ENCODE measurements around the gene MEGF8.
A peak's percentile ranks its signal among the peaks of the same experiment; 100 is the strongest.
"Not testable (repeated sequence)": the region's sequence is repeated elsewhere in the genome, so short reads cannot be mapped to it uniquely, and the experiment has no call there.

MEGF8 gene

GRCh38 chr19:42309686-42310085 is 15.7 kb upstream of the MEGF8 start:
- DNase-seq (ENCODE audit: low read depth in 2 of 2): no peak

GRCh38 chr19:42311657-42312056 is 13.8 kb upstream of the MEGF8 start:
- no peak for DNase-seq (ENCODE audit: low read depth in 2 of 2)

- no peak for DNase-seq (ENCODE audit: low read depth in 2 of 2)
Measured at GRCh38 chr19:42312370-42312769, 13.1 kb upstream of the MEGF8 start.

- DNase-seq (ENCODE audit: low read depth in 2 of 2): peak in 1 of 2 donors; percentile 41
Measured at GRCh38 chr19:42313096-42313839, 12.2 kb upstream of the MEGF8 start, which contains the start of gene TMEM145. TMEM145 (plus strand) TSS chr19:42313309; CDS start chr19:42313377, 68 bp downstream.

- DNase-seq (ENCODE audit: low read depth in 2 of 2): no peak
Measured at GRCh38 chr19:42313840-42314755, 11.3 kb upstream of the MEGF8 start.

- no peak for DNase-seq (ENCODE audit: low read depth in 2 of 2)
Measured at GRCh38 chr19:42315024-42315423, 10.4 kb upstream of the MEGF8 start.

- DNase-seq (ENCODE audit: low read depth in 2 of 2): no peak
Measured at GRCh38 chr19:42316223-42317211, 8.9 kb upstream of the MEGF8 start.

GRCh38 chr19:42317535-42317934 is 7.9 kb upstream of the MEGF8 start:
- DNase-seq (ENCODE audit: low read depth in 2 of 2): no peak

- DNase-seq (ENCODE audit: low read depth in 2 of 2): no peak
Measured at GRCh38 chr19:42322305-42322704, 3.1 kb upstream of the MEGF8 start.

GRCh38 chr19:42323473-42323851 is 2.0 kb upstream of the MEGF8 start:
- no peak for DNase-seq (ENCODE audit: low read depth in 2 of 2)

GRCh38 chr19:42323852-42324654 is 1.4 kb upstream of the MEGF8 start:
- DNase-seq (ENCODE audit: low read depth in 2 of 2): no peak

- DNase-seq (ENCODE audit: low read depth in 2 of 2): no peak
Measured at GRCh38 chr19:42324655-42325307, 654 bp upstream of the MEGF8 start.

- no peak for DNase-seq (ENCODE audit: low read depth in 2 of 2)
Measured at GRCh38 chr19:42325896-42326771, 699 bp downstream of the MEGF8 start.

GRCh38 chr19:42326969-42327368 is 1.5 kb downstream of the MEGF8 start:
- no peak for DNase-seq (ENCODE audit: low read depth in 2 of 2)

GRCh38 chr19:42327381-42327780 is 1.9 kb downstream of the MEGF8 start:
- DNase-seq (ENCODE audit: low read depth in 2 of 2): no peak

- no peak for DNase-seq (ENCODE audit: low read depth in 2 of 2)
Measured at GRCh38 chr19:42328106-42328505, 2.7 kb downstream of the MEGF8 start.

- DNase-seq (ENCODE audit: low read depth in 2 of 2): no peak
Measured at GRCh38 chr19:42328854-42329253, 3.4 kb downstream of the MEGF8 start.

GRCh38 chr19:42330241-42330711 is 4.8 kb downstream of the MEGF8 start:
- no peak for DNase-seq (ENCODE audit: low read depth in 2 of 2)

GRCh38 chr19:42331333-42331732 is 5.9 kb downstream of the MEGF8 start:
- DNase-seq (ENCODE audit: low read depth in 2 of 2): not testable (repeated sequence)

Measured in stimulated activated CD8-positive, alpha-beta memory T cell treated with anti-CD3 and anti-CD28 coated beads, Interleukin-15, amount 100 ng/mL, for 48 hours (primary cell).